IMR-90 (cell line): ENCODE data around the gene FGF3.

Experiments used
- FOS ChIP-seq: fragments of 150-350 bp; IDR thresholded peaks from 2 replicates; pipeline ENCODE4 v1.6.1; 2016; ENCODE audit warnings: low read depth, low read length
- POLR2A ChIP-seq: IDR thresholded peaks from 2 replicates; pipeline ENCODE4 v1.6.1; 2012; ENCODE audit warnings: mild to moderate bottlenecking, low read depth, low read length
- RCOR1 ChIP-seq: IDR thresholded peaks from 2 replicates; pipeline ENCODE4 v1.6.1; 2012; ENCODE audit warnings: mild to moderate bottlenecking, low read length, improper control_type of control experiment; ENCODE audit not compliant: insufficient replicate concordance
- RFX5 ChIP-seq: IDR thresholded peaks from 2 replicates; pipeline ENCODE4 v1.8.0; 2012; ENCODE audit warnings: low read depth, mild to moderate bottlenecking, low read length, moderate library complexity
- USF2 ChIP-seq: fragments of 150-350 bp; IDR thresholded peaks from 2 replicates; pipeline ENCODE4 v1.6.1; 2017; ENCODE audit warnings: mild to moderate bottlenecking, antibody characterized with exemption, low read length, low read depth
- TF ChIP-seq, protein P1 (sequence below): conservative IDR thresholded peaks from 2 replicates; pipeline ENCODE4 v1.5.1; 2012; ENCODE audit warnings: mild to moderate bottlenecking, low read depth, low read length, improper control_type of control experiment

DNA sequence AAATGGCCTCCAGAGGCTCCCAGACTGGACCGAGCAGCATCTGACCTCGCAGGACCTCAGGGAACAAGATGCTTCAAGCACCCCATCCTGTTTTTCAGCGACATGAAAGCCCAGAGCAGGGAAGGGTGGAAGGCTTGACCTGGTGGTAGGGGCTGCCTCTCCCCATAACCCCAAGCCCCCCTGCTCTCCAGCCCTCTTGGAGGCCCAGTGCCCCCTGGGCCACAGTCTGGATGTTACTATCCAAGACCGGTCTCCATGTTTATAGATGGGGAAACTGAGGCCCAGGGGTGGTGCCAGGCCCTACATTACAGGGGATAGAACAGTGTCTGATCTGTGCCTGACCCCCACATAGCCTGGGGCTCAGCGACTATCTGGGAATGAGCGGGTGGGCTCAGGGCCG, 7.0 kb downstream of the FGF3 start:
- TF ChIP-seq, protein P1, sequence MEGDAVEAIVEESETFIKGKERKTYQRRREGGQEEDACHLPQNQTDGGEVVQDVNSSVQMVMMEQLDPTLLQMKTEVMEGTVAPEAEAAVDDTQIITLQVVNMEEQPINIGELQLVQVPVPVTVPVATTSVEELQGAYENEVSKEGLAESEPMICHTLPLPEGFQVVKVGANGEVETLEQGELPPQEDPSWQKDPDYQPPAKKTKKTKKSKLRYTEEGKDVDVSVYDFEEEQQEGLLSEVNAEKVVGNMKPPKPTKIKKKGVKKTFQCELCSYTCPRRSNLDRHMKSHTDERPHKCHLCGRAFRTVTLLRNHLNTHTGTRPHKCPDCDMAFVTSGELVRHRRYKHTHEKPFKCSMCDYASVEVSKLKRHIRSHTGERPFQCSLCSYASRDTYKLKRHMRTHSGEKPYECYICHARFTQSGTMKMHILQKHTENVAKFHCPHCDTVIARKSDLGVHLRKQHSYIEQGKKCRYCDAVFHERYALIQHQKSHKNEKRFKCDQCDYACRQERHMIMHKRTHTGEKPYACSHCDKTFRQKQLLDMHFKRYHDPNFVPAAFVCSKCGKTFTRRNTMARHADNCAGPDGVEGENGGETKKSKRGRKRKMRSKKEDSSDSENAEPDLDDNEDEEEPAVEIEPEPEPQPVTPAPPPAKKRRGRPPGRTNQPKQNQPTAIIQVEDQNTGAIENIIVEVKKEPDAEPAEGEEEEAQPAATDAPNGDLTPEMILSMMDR: no peak
- TF ChIP-seq FOS (no peak), RFX5 (no peak), POLR2A (no peak), RCOR1 (no peak), USF2 (no peak)
